ENCODE results near the gene FNDC3B. TPM values are rescaled to one million over a fixed set of nuclear protein-coding genes. Genes with fewer than 3 reads are reported as not detected.

FNDC3B gene
- total and polyA plus RNA-seq, 2 donors from 2014 or later, result 11.8 to 185 TPM

- FAIRE-seq (no peak), DNase-seq (no peak)
- H3K9me3 ChIP-seq (ENCODE audit: control insufficient read depth in 2 of 3, insufficient read depth in 1 of 3, low read length in 3 of 3), result no peaks in the 10 kb centered on the region
- H3K4me1 ChIP-seq (ENCODE audit: control insufficient read depth in 2 of 3, insufficient read depth in 2 of 3, low read depth in 1 of 3, low read length in 3 of 3), result peaks cover 0 to 11% (median 2%) of the 10 kb centered on the region in 3 donors
- H3K27ac ChIP-seq (ENCODE audit: low read depth in 2 of 2, low read length in 2 of 2), result no peak overlapping the region
- no peaks in the 10 kb centered on the region for H3K27me3 ChIP-seq (ENCODE audit: control insufficient read depth, insufficient read depth, low read length)
- H3K4me3 ChIP-seq (ENCODE audit: low read length in 3 of 3), result no peak overlapping the region
- no peak overlapping the region for H3K9ac ChIP-seq (ENCODE audit: low read length in 3 of 3)
- peaks cover 0 to 5% (median 0%) of the 10 kb centered on the region in 3 donors for H3K36me3 ChIP-seq (ENCODE audit: control insufficient read depth in 2 of 3, insufficient read depth in 3 of 3, low read length in 3 of 3)
- intact Hi-C loops (cut with DNase I), result no loop called here
- TF ChIP-seq CTCF (IDR thresholded peaks at IDR 0.05; ENCODE audit: borderline replicate concordance, extremely low read depth, insufficient read depth), result no peak
Measured at GRCh38 chr3:172262991-172263608, 223.7 kb downstream of the FNDC3B start.

GRCh38 chr3:172263781-172264486, 224.6 kb downstream of the FNDC3B start:
- FAIRE-seq, result no peak
- no peaks in the 10 kb centered on the region for H3K27me3 ChIP-seq (ENCODE audit: control insufficient read depth, insufficient read depth, low read length)
- H3K9me3 ChIP-seq (ENCODE audit: control insufficient read depth in 2 of 3, insufficient read depth in 1 of 3, low read length in 3 of 3), result no peaks in the 10 kb centered on the region
- no peak overlapping the region for H3K27ac ChIP-seq (ENCODE audit: low read depth in 2 of 2, low read length in 2 of 2)
- no peak for TF ChIP-seq CTCF (IDR thresholded peaks at IDR 0.05; ENCODE audit: borderline replicate concordance, extremely low read depth, insufficient read depth)
- DNase-seq, result no peak
- no peak overlapping the region for H3K9ac ChIP-seq (ENCODE audit: low read length in 3 of 3)
- no peak overlapping the region for H3K4me3 ChIP-seq (ENCODE audit: low read length in 3 of 3)
- peaks cover 0 to 5% (median 0%) of the 10 kb centered on the region in 3 donors for H3K36me3 ChIP-seq (ENCODE audit: control insufficient read depth in 2 of 3, insufficient read depth in 3 of 3, low read length in 3 of 3)
- intact Hi-C loops (cut with DNase I), result no loop called here
- peaks cover 0 to 9% (median 2%) of the 10 kb centered on the region in 3 donors for H3K4me1 ChIP-seq (ENCODE audit: control insufficient read depth in 2 of 3, insufficient read depth in 2 of 3, low read depth in 1 of 3, low read length in 3 of 3)

GRCh38 chr3:172266103-172266502, 226.7 kb downstream of the FNDC3B start:
- Histone ChIP-seq H3K9ac (ENCODE audit: low read length in 3 of 3) (no peak overlapping the region), H3K4me1 (ENCODE audit: control insufficient read depth in 2 of 3, insufficient read depth in 2 of 3, low read depth in 1 of 3, low read length in 3 of 3) (peaks cover 0 to 2% (median 0%) of the 10 kb centered on the region in 3 donors), H3K36me3 (ENCODE audit: control insufficient read depth in 2 of 3, insufficient read depth in 3 of 3, low read length in 3 of 3) (peaks cover 0 to 5% (median 2%) of the 10 kb centered on the region in 3 donors), H3K9me3 (ENCODE audit: control insufficient read depth in 2 of 3, insufficient read depth in 1 of 3, low read length in 3 of 3) (no peaks in the 10 kb centered on the region), H3K27ac (ENCODE audit: low read depth in 2 of 2, low read length in 2 of 2) (no peak overlapping the region), H3K4me3 (ENCODE audit: low read length in 3 of 3) (no peak overlapping the region), H3K27me3 (ENCODE audit: control insufficient read depth, insufficient read depth, low read length) (no peaks in the 10 kb centered on the region)
- DNase-seq (no peak), FAIRE-seq (no peak)
- intact Hi-C loops (cut with DNase I), result no loop called here
- TF ChIP-seq CTCF (IDR thresholded peaks at IDR 0.05; ENCODE audit: borderline replicate concordance, extremely low read depth, insufficient read depth), result no peak
